SW 1271 (cell line): ENCODE results near the gene VOPP1.

ENCODE experiments used
- DNase-seq, 2 experiments: peaks; one replicate each; lab custom pipeline; 2025; lab: John Stamatoyannopoulos, UW

The VOPP1 gene

DNA sequence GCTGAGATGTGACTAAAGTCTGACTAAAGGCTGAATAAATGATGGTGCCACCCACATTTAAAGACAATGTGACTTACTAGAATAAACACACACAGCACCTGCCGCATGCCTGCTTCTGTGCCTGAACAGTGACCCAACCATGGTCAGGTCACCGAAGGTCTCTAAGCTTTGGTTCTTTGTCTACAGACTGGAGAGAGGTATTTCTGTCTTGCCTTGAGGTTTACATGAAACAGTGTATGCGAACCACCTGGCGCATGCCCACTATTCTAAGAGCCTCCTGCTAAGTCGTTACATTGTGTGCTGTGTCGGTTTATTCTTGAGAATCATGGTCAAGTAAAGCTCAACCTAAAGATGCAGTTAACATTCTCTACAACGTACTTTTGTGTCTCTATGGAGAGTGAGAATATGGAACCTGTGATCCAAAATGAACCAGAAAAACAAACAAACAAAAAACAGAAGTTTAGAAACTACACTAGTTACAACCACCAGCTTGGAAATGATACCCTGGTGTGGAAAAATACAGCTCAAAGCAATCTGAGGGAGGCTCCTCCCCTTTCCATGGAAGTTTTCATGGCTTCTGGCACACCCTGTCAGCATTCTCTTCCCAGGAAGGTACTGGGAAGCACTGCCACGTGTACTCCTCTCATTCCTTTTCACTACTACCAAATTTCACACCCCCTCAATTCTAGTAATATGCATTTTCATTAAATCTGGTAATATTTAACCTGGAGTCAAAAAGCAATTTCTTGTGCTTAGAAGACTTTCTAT lies 40.0 kb downstream of the VOPP1 start:
- no peak for DNase-seq

DNA sequence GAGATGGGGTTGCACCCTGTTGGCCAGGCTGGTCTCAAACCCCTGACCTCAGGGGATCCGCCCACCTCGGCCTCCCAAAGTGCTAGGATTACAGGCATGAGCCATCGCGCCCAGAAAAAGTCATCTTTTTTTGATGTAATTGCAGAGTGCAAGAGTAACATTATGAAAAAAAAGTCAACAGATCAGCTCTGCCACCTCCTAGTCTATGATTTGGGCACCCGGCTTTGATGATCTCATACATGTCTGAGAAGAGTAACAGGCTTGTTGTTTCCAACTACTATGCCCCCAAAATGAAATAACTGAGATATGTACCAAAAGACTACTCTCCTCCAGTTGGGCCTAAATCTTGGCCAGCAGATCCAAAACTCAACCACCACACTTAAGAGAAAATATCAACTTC lies 40.8 kb downstream of the VOPP1 start:
- no peak for DNase-seq

DNA sequence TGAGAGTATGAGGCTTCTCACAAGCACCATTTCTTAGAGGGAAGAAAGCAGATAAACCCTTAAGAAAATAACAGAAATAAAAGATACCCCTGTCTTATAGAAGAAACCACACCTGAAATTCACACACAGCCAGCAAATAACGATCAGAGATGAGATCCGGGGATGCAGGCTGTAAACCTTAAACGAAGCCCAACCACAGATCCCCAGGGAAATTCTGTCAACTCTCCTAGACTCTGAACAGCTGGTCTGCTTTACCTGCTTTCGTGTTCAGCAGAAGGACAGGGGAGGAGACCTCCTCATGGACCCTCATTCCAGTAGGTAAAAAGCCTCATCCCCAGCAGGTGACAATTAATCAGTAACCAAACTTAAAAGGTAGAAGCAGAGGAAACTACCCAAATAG lies 45.0 kb downstream of the VOPP1 start:
- DNase-seq, result no peak

DNA sequence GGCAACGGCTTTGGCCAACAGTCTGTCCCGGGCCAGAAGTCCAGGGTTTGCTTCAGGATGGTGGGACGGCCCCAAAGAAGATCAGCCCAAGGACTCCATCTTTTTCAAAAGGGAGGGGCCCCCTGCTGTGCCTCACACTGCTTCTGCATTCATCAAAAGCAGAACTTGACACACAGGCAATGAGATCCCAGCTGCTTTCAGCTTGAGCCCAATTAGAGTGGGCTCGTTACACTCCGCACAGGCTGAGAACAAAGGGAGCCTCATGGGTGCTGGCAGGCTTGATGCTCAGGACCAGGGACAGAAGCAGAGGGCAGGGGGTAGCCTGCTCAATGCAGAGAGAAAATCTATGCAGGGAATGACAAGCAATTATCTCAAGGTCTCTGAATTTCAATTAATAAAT lies 45.5 kb downstream of the VOPP1 start:
- no peak for DNase-seq

DNA sequence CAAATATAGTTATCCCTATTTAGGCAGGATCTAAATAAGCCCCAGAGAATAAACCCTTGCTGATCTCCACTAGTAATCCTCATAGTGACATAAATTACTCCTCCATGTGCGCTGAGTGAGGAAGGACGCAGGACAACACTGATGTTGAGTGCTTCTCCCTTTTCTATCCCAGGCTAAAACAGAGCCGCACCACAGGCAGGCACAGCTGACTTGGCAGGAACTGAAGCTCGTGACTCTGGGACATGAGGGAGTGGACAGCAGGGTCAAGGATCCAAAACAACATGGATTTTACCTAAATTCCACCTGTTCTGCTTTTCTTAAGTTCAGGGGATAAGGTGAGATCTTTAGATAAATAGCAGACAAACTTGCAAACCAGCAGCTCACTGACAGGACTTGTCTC lies 46.0 kb downstream of the VOPP1 start:
- DNase-seq, result no peak

DNA sequence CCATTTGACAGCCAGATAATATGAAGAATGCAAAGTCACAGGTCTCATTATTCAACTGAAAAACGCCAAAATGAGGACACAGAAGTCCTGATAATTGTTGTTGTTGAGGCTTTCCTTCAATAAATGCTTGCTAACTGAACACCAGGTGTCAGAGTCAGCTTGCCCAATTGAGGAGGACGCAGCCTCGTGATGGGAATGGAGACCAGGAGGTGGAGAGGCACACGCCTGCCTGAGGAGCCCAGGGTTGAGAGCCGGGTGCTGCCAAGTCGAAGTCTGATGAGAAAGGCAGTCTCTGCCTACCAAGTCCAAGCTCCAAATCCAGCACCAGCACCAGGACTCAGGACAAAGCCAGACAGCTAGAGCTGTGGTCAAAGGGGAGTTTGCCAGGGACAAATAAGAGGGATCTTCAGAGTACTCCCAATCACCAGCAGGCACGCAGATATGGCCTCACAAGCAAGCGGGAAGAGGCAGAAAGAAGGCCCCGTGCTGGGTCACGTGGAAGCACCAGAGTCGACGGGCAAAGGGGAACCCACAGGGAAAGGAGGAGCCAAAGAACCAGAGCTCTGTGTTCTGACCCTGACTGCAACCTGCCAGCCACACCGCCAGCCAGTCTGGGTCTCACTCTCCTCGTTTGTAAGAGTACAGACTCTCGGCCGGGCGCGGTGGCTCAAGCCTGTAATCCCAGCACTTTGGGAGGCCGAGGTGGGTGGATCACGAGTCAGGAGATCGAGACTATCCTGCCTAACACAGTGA lies 47.6 kb downstream of the VOPP1 start:
- DNase-seq, result no peak

DNA sequence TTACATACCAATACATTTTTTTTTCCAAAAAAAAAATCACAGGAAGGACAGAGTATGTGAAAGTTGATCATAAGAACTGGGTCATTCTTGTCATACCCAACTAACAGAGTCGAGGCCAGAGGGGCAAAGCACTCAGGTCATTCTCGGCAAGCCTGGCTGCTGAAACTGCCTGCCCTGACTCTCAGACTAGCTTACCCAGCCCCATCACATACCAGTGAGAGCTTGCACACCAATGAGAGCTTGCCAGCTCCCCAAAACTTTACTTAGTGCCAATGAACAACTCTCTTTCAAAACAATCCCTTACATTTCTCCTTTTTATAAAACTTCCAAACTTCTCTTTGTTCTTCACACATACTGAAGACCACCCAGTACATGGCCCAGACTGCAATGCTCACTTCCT lies 48.9 kb downstream of the VOPP1 start:
- no peak for DNase-seq

DNA sequence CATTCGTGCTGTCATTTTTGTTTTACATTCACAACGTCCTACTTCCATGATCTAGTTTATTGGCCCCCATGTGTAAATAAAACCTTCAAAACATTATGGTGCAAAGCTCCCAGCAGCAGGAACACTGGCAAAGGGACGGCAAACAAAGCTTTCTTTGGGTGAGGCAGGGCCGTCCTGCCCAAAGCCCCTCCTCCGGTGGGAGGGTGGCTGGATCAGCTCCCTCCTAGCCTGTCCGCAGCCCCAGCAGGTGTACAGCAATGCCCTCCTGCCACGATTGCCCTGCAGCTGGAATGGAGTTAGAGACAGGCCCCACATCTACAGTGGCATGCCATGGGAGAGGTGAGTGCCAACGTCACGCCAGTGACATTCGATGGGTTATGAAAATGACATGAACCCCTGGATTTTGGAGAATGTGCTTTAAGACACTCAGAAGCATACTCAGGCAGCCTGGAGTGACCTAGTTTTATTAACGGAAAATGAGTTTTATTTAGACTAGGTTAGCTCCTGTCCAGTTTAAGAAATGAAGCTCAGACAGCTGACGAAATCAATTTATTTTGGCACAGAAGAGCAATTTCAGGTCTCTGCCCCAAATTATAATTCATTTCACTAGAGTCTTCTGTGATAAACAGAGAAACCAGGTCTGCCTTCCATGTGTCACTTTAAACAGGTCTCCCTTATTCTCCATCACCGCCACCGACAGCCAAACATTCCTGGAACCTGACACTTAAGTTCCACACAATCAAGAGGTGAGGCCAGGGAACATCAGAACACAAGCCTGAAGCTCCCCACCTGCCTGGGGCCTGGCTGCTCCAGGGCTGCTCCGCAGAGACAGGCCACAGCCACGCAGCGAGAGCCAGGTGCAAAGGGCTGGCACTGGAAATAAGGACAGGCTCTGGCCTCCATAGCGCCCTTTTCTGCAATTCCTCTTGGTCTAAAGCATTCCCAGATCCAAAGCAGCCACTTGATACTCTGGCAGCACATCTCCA lies 50.1 kb downstream of the VOPP1 start:
- DNase-seq, result no peak

DNA sequence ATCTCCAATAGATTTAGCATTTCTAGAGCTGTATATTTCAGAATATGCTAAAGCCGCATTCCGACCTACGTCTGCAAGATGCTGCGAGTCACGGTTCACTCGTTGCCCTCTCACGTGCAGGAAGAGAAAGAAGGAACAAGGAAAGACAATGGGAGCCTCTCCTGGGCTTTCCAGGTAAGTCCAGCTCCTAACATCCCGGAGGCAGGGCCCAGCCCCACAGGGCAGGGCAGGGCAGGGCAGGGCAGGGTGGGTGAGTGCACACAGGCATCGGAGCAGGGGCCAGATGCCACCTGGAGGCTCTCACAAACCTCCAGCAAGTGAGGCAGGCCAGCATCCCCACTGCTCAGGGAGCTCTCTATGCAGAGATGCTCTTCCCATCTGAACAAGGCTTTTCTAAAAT lies 50.8 kb downstream of the VOPP1 start:
- no peak for DNase-seq

DNA sequence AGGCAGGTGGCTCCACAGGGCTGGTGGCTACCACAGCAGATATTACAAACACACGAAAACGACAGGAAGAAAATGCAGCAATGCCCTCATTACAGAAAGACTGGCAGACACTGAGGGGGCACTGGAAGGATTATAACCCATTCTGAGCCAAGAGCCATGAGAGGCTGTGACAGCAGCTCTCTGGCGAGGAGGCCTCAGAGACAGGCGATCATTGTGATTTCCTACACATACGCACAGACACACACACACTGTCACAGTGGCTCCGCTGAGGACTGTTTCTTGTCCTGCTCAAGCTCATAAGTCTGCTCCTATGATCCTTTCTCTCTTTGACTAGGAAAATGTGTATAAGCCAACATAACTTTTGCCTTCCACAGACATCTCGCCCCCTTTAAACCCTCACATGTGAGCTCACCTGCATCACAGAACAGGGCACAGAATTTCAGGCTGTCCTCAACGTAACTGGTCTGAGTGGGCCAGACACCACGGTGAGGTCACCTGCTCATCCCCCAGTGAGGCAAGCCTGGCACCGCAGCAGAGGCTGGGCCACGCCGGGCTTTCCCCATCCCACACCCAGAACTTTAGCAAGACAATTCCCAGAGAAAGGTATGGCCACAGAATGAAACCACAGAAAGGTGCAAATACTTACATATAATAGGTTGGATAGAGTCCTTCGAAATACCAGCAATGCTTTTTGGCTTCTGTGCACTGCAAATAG lies 51.7 kb downstream of the VOPP1 start:
- DNase-seq, result no peak

DNA sequence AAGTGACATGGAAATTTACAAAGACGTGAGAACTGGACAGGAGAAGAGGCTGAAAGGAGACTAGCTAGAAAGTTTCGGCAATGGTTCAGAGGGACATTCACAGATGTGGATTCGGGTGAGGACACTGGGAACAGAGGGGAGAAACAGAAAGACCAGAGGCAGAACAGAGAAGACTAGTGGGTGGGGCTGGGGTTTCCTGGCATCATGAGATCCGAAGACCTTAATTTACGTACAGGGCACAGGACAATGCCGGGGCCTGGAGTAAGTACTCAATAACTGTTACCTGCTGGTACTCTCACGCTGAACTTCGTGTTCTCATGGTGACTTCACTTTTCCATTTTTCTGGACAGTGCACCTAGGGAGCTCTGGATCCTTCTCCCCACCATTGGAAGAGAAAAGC lies 53.5 kb downstream of the VOPP1 start:
- no peak for DNase-seq

DNA sequence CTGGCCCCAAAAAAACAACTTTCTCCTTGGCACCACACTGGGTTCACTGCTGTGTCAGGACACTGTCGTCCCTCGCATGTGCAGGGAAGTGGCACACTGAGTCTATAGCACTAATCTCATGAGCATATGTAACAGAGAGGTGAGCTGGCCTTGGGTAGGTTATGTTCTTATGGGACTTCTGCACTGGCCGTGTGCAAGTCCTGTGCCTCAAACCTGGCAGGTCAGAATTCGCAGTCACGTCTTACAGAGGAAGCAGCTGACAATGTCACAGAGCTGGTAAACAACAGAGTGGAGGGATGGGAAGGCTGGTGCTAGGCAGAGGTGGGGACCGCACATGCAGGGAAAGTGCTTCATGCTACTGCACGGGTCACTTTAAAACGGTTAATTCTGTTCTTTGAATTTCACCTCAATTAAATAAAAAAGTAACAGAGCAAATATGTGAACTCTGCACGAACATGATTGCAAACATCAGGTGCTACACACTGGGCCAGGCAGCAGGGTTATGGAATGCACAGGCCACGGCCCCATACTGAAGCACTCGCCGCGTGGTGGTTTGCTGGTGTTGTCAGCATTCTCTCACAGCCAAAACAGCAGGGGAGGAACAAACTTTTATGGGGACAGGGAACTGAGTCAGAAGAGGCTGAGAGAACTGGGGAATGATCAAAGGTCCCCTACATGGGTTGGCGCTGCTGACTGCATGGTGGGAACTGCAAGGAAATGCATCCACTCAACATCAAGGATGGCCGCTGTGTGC lies 54.2 kb downstream of the VOPP1 start:
- no peak for DNase-seq

DNA sequence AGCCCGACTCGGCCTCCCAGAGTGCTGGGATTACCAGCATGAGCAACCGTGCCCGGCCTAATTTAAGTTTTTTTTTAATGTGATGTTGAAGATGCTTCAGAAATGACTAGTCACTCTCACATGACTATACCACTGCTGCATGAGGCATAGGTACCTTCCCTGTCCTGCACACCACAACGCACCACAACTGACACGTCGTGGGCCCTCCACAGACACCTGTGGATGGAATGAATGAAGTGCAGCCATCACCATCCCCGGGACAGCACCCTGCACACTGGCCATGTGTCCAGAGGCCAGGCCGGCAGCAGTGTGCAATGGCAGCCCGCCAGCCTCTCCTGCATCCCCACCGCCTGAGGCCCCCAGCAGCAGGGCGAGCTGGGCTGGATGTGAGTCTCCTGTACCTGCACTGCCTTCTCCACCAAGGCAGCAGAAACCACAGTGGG lies 55.1 kb downstream of the VOPP1 start:
- no peak for DNase-seq

DNA sequence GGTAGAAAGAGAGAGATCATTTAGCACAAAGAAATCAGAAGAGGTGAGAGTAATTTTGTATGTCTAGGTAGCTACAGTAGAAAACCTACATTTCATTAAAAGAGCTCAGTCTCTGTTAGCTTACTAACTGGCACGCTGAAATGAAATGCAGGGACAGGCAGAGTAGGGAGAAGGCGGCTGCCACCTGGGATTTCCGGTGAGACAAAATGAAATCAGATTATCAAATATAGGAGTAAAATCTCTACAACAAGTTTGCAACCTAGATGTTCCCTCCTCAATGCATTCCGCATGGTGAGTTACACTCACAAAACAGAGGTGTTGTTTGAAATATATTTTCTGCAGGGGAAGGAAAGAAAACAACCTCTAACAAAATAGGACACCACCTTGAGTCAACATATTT lies 55.9 kb downstream of the VOPP1 start:
- no peak for DNase-seq

DNA sequence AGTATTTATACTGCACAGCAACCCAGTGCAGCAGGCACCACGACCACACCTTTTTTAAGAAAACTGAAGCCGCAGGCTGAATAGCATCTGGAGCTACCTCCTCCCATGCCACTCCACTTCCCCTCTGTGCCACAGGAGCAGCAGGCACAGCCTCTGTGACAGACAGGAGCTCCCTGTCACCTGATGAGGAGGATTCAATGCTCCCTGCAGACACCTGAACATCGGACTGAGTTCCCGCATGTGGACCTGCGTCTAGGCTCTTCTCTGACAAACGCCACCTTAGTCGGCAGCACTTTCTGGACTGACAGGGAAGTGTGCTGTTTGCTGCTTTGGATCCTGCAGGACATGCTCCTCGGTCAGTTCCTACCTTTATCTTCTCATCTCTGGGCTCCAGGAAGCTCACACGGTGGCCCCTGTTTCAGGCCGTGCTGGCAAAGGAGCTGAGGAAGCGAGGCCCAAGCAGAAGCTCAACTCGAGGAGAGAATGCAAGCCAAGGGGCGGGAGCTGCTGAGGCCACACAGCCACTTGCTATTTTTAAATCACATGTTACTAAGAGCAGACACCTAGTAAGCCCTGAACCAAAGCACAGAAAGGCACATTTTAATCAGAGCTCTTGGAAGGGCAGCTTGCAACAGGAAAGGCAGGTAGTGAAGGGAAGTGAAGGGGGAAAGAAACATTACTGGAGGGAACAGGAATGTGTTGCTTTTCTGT lies 56.6 kb downstream of the VOPP1 start:
- DNase-seq, result no peak

DNA sequence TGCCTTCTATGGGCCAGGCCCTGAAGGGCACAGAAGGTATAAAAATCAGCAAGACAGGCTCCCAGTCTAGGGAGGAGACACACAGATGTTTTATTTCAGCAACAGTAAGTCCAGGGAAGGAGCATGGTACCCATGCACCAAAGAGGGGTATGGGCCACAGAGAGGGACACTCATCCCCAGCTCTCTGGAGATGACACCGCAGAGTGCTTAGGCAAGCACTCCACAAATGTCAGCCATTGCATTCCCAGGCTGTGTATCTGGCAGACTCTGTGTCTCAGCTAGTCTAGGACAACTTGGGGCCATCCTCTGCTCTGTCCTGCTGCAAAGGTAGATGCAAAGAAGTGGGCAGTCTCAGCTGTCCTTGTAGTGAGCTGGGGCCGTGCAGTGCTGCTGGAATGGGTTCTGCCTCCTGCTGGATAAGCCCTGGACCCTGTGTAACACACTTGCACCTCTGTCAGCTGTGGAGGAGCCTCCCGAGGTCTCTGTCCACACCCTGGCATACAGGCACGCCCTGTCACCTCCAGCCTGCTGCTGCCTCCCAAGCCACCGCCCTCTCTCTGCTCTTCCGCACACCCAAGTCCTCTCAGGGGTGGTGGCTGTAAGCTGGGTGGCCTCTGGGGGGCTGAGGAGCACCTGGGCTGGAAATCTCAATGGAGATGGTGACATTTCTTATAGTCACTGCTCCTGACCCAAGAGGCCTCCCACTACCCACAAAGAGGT lies 57.6 kb downstream of the VOPP1 start:
- DNase-seq, result no peak

DNA sequence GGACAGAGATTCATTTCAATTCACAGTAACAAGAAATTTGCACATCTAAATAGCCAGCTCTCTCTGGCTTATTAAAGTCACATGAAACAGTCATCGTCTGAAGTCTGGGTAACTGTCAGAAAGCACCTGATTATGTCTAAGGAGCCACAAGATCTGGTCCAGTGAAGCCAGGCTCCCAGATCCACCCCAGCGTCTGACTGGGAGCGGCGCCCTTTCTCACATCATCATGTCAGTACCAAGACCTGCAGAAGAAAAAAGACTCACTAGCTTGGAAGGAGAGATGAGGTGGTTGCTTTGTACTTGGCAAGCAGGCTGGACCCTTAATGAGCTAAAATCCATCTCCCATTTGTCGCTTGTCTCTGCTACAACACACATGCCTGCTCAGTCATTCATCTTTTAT lies 58.4 kb downstream of the VOPP1 start:
- DNase-seq, result no peak

DNA sequence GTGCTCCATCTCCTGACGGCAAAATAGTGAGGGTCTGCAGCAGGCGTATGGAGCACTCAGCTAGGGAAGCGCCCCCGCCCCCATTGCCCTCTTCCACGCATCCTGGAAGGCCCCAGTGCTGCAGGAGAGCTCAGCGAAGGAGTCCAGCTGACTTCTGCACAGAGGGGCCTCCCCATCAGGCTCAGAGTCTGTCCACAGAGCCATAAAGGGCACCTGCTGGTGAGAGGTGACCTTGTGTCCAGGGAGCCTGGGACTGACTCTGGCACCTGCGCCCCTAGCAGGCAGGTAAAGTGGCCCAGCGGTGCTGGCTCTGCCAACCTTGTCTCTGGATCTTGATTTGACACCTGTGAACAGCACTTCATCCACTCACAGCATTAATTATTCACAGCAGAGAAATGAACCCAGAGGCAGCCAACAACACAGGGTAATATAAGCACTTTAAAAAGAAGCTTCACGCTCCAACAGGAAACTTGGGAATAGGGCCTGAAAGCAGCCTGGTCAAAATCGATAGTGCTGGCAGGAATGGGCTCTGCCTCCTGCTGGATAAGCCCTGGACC lies 59.6 kb downstream of the VOPP1 start:
- no peak for DNase-seq

DNA sequence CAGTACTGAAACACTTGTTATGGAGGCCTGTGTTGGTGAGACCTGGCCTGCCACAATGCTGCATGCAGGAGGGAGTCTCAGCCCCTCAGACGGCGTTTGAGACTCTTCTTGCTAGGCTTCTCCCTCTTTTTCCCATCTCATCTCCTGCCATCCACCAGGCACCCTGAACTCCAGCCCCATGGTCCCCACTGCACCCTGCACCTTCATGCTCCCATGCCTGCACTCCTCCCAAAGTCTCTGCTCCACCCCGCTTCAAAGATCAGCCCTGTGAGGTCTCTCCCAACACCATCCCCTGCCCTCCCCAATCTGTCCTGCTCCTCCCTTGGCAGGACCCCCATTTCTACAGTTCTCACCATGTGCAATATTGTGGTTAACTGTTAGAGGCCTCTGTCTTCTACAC lies 61.7 kb downstream of the VOPP1 start:
- DNase-seq, result no peak
